Subcutaneous abdominal adipose tissue (tissue), 5 donors: ENCODE results near the gene TRIP4.

Experiments used
- H3K27ac ChIP-seq: one replicate; pipeline ENCODE4 v1.7.0; 2013; ENCODE audit warnings: low read depth, mild to moderate bottlenecking, inconsistent platforms, low read length, moderate library complexity
- H3K27me3 ChIP-seq, 5 donors: one replicate each; pipeline ENCODE4 v1.7.0; 2013; ENCODE audit warnings: low read length in 5 of 5, inconsistent platforms in 1 of 5; ENCODE audit not compliant: control insufficient read depth in 5 of 5, insufficient read depth in 4 of 5
- H3K36me3 ChIP-seq, 5 donors: one replicate each; pipeline ENCODE4 v1.7.0; 2013; ENCODE audit warnings: low read length in 5 of 5; ENCODE audit not compliant: control insufficient read depth in 5 of 5, insufficient read depth in 5 of 5
- H3K4me1 ChIP-seq, 5 donors: one replicate each; pipeline ENCODE4 v1.7.0; 2013; ENCODE audit warnings: low read length in 5 of 5, mild to moderate bottlenecking in 3 of 5, moderate library complexity in 1 of 5; ENCODE audit not compliant: control insufficient read depth in 5 of 5, insufficient read depth in 5 of 5
- H3K4me3 ChIP-seq, 5 donors: one replicate each; pipeline ENCODE4 v1.7.0; 2013; ENCODE audit warnings: low read length in 5 of 5, low read depth in 1 of 5
- H3K9ac ChIP-seq, 5 donors: one replicate each; pipeline ENCODE4 v1.7.0; 2013; ENCODE audit warnings: low read length in 5 of 5, mild to moderate bottlenecking in 4 of 5, moderate library complexity in 3 of 5
- H3K9me3 ChIP-seq, 5 donors: one replicate each; pipeline ENCODE4 v1.7.0; 2013; ENCODE audit warnings: low read length in 5 of 5; ENCODE audit not compliant: control insufficient read depth in 5 of 5
- donor health status: healthy.
- donor health status: healthy.
- donor health status: healthy.
- donor health status: healthy.
- donor health status: healthy.

TRIP4 gene

GRCh38 chr15:64443747-64444621 lies 56.3 kb downstream of the TRIP4 start:
- Histone ChIP-seq H3K36me3 (peaks cover 16 to 27% (median 22%) of the 10 kb centered on the region in 5 donors), H3K9ac (peak overlapping the region in 1 of 5 donors; percentile 41), H3K9me3 (no peaks in the 10 kb centered on the region), H3K4me1 (peaks cover 0 to 10% (median 3%) of the 10 kb centered on the region in 5 donors), H3K4me3 (no peak overlapping the region), H3K27ac (peak overlapping the region; percentile 30), H3K27me3 (no peaks in the 10 kb centered on the region)

DNA sequence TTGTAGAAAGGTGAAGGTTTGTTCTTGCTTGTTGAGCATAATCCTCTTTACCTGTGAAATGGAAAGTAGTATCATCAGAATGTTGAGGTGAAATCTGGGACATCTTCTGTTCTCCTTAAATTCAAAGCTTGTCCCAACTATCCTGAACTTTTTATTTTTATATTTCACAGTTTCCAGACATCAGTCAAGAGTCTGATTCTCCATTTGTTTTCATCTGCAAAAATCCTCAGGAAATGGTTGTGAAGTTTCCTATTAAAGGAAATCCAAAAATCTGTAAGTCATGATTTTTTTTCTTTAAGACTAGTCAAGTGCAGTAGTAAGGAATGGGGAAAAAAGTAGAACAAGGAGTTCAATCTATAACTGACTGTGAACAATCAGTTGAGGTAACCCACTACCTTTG lies 57.2 kb downstream of the TRIP4 start:
- H3K9ac ChIP-seq = no peak overlapping the region
- H3K4me3 ChIP-seq = no peak overlapping the region
- H3K4me1 ChIP-seq = peaks cover 0 to 10% (median 3%) of the 10 kb centered on the region in 5 donors
- no peak overlapping the region for H3K27ac ChIP-seq
- H3K27me3 ChIP-seq = no peaks in the 10 kb centered on the region
- peaks cover 16 to 27% (median 22%) of the 10 kb centered on the region in 5 donors for H3K36me3 ChIP-seq
- no peaks in the 10 kb centered on the region for H3K9me3 ChIP-seq

DNA sequence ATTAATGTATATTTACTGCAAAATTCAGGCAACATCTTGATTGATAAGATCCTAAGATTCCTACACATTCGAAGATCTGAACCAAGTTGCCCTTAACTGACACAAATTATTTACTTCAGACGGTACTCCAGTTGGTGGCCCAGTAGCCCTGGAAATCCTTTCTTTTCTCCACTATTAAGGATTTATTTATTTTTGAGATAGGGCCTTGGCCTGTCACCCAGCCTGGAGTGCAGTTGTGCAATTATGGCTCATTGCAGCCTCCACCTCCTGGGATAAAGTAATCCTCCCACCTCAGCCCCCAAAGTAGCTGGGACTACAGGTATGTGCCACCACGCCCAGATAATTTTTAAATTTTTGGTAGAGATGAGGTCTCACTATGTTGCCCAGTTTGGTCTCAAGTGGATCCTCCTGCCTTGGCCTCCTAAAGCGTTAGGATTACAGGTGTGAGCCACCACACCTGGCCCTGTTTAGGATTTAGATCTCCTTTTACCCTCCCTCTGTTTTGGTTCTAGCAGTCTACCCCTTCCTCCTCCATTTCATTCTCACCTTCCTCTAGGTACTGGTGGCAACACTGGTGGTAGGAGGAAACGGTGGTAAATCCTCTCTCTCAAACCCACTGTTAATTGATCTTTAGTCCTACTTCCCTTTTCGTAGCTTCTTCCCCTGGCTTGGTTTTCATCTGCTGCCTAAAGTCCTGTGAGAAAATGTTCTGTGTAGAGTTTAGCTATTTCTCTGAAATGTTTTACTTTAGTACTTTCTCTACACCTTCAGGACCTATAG lies 60.1 kb downstream of the TRIP4 start:
- Histone ChIP-seq H3K27me3 (no peaks in the 10 kb centered on the region), H3K4me3 (no peak overlapping the region), H3K27ac (no peak overlapping the region), H3K36me3 (peaks cover 16 to 29% (median 25%) of the 10 kb centered on the region in 5 donors), H3K9me3 (no peaks in the 10 kb centered on the region), H3K9ac (no peak overlapping the region), H3K4me1 (peaks cover 0 to 10% (median 3%) of the 10 kb centered on the region in 5 donors)

GRCh38 chr15:64452988-64453688 lies 65.5 kb downstream of the TRIP4 start:
- no peak overlapping the region for H3K27ac ChIP-seq
- H3K4me3 ChIP-seq = no peak overlapping the region

GRCh38 chr15:64453689-64454037 lies 66.0 kb downstream of the TRIP4 start:
- Histone ChIP-seq H3K9ac (peak overlapping the region in 1 of 5 donors; percentile 25), H3K27ac (no peak overlapping the region), H3K36me3 (peaks cover 8 to 23% (median 20%) of the 10 kb centered on the region in 5 donors), H3K4me1 (peaks cover 0 to 9% (median 7%) of the 10 kb centered on the region in 5 donors), H3K9me3 (no peaks in the 10 kb centered on the region), H3K27me3 (no peaks in the 10 kb centered on the region), H3K4me3 (no peak overlapping the region)

More at GRCh38 chr15:64452988-64453688, 65.5 kb downstream of the TRIP4 start:
- no peaks in the 10 kb centered on the region for H3K27me3 ChIP-seq
- peaks cover 0 to 9% (median 7%) of the 10 kb centered on the region in 5 donors for H3K4me1 ChIP-seq
- H3K36me3 ChIP-seq = peaks cover 8 to 27% (median 25%) of the 10 kb centered on the region in 5 donors
- H3K9me3 ChIP-seq = no peaks in the 10 kb centered on the region
- H3K9ac ChIP-seq = peak overlapping the region in 1 of 5 donors; percentile 25

DNA sequence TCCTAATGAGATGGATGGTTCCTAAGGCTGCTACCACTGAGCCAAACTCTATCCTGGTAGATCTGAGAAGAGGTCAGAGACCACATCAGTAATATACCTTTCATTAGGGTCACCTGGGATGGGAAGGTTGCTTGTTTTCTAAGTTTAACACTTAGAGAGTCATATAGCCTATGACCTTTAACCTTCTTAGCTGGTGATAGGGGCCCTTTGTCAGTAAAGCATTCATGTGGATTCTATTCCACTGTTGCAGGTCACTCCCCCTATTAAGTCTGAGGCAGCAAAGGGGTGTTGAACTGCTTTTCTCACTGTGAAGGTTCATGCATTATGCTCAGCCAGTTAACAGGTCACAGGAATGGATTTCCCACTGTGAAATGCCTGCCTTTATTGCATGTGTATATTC lies 66.6 kb downstream of the TRIP4 start:
- Histone ChIP-seq H3K4me1 (peaks cover 0 to 9% (median 7%) of the 10 kb centered on the region in 5 donors), H3K27ac (no peak overlapping the region)

GRCh38 chr15:64455961-64456371 lies 68.3 kb downstream of the TRIP4 start:
- peaks cover 0 to 16% (median 11%) of the 10 kb centered on the region in 5 donors for H3K4me1 ChIP-seq
- H3K27me3 ChIP-seq = no peaks in the 10 kb centered on the region
- H3K4me3 ChIP-seq = no peak overlapping the region
- H3K27ac ChIP-seq = no peak overlapping the region
- no peaks in the 10 kb centered on the region for H3K9me3 ChIP-seq
- H3K9ac ChIP-seq = no peak overlapping the region
- H3K36me3 ChIP-seq = peaks cover 8 to 16% (median 14%) of the 10 kb centered on the region in 5 donors

More for the DNA sequence above, 66.6 kb downstream of the TRIP4 start:
- Histone ChIP-seq H3K9me3 (no peaks in the 10 kb centered on the region), H3K36me3 (peaks cover 8 to 22% (median 16%) of the 10 kb centered on the region in 5 donors), H3K9ac (no peak overlapping the region), H3K27me3 (no peaks in the 10 kb centered on the region), H3K4me3 (no peak overlapping the region)

DNA sequence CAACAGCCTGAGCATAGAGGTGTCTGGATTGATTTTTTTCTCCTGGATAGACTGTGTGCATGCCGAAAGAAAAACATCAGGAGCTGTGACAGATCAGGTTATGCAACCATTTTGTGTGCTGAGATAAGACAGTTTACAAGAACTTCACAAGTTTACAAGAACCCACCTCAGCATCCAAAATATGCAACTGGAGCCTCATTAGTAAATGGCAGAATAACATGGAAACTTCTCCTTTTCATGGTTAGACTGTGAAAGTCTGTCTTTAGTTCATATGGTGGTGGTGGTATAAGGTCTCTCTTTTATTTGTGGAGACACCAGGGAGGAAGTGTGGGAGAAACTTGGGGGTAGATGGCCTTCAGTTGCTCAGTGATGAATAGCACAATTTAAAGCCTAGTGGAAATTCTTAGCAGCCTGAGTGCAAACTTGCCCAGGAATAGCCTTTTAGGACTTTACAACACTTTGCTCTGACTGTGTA lies 69.0 kb downstream of the TRIP4 start:
- H3K27ac ChIP-seq = no peak overlapping the region
- no peaks in the 10 kb centered on the region for H3K9me3 ChIP-seq
- peaks cover 8 to 16% (median 14%) of the 10 kb centered on the region in 5 donors for H3K36me3 ChIP-seq
- H3K27me3 ChIP-seq = no peaks in the 10 kb centered on the region
- no peak overlapping the region for H3K4me3 ChIP-seq
- no peak overlapping the region for H3K9ac ChIP-seq
- H3K4me1 ChIP-seq = peaks cover 3 to 21% (median 15%) of the 10 kb centered on the region in 5 donors

DNA sequence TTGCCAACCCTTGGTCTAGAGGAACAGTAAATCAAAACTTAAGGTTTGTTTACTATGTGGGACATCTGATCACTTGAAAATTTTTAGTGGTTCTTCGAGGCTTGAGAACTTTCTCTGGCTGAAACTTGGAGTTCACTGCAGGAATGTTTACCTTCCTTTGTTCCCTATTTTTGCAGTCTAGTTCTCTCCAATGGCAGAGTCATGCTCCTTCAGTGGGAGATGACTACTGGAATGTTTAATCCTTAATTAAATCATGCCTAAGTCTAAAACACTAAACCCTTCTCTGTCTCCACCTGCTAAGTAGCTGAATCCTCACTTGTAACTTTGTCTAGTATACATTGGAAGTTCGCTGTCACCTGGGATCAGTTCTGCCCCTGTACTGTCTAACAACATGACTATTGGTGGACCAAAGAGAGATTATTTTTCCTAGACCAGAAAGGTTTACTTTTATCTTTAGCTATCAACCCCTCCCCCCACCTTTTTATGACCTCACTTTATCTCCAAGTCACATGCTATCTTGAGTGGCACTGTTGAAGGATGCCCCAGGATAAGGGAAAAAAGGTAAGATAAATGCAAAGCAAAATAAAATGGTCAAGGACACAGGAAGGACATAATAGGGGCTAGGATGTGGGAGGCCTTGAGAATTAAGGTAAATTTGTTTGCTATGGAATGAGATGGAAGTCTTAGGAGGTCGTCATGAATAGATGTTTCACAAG lies 71.6 kb downstream of the TRIP4 start:
- Histone ChIP-seq H3K9ac (no peak overlapping the region), H3K36me3 (peaks cover 7 to 16% (median 14%) of the 10 kb centered on the region in 5 donors), H3K27me3 (no peaks in the 10 kb centered on the region), H3K27ac (peak overlapping the region; percentile 18), H3K9me3 (no peaks in the 10 kb centered on the region), H3K4me3 (no peak overlapping the region), H3K4me1 (peaks cover 7 to 32% (median 25%) of the 10 kb centered on the region in 5 donors)
